ENCODE results near the gene ANKRD35.
"Not testable (repeated sequence)": the region's sequence is repeated elsewhere in the genome, so short reads cannot be mapped to it uniquely, and the experiment has no call there.

The ANKRD35 gene

GRCh38 chr1:145857170-145857569 is 28.5 kb downstream of the ANKRD35 start:
- DNase-seq, result no peak

GRCh38 chr1:145855426-145855948 is 30.2 kb downstream of the ANKRD35 start:
- DNase-seq, result no peak

DNA sequence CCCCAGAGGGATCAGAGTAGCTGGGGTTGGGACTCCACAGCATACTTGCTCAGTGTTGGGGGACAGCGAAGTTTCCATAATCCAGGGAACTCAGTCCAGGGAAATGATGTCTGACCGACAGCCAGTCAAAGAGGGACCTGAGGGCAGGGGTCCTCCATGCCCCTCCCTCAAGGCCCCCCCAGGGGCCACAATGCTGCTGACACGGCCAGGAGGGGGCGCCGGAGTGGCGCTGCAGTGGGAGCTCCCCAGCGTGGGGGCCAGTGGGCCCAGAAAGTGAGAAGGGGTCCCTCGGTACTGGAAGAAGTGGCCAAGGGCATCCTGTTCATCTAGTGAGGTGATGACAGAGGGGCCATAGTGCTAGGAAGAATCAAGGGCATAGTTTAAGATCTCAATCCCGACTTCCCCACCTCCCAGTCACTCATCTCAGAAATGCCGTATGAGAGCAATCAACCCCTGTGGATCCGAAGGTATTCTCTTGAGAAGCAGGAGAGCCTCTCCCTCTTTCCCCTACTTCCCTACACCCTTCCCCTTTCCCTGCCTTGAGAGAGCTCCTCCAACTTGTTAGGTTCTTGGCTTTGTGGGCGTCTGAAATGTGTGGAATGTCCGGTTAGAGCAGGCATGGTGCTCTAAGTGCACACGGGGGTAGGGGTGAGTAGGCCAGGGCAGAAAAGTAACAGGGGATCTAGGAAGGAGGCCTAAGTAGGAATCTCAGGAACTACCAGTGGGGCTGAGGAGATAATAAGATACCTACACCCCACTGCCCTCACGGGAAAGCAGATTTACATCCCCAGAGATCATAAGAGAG is 36.1 kb downstream of the ANKRD35 start:
- no peak for DNase-seq

- DNase-seq, result no peak
Observed at GRCh38 chr1:145847827-145848226, 37.8 kb downstream of the ANKRD35 start.

GRCh38 chr1:145846201-145846612 is 39.5 kb downstream of the ANKRD35 start:
- no peak for DNase-seq

DNA sequence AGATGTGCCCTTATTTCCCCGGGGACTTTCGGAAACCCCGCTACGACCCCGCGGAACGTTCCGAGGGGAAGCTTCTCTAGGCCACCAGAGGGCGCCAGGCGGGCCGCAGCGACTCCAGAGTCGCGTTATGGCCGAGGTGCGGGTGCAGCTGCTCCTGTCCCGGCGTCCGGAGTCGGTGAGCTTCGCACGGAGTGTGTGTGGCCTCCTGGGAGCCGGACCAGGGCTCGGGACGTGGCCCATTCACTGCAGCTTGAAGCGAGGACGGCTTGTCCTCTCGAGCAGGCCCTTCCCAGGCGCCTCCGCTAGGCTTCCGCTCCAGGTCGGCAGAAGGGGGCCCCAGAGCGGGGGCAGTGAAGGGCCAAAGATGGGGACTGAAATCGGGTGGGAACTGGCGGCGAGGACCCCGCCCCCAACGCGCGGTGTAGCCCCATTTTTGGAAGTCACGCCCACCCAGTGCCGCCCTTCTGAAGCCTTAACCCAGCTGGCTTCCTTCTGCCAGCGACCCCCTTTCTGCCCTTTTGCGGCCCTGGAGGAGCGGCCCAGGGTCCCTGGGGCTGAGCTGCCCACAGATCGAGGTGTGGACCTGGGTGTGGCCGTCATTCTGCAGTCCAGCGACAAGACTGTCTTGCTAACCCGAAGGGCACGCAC is 40.0 kb downstream of the ANKRD35 start, which contains the start of gene NUDT17:
NUDT17 (plus strand) TSS at position 117 of the 648 bp plus-strand sequence; CDS start at position 128, 11 bp downstream.
- DNase-seq, result peak; percentile 43

- peak; percentile 43 for DNase-seq
Observed at GRCh38 chr1:145845144-145845513, 40.5 kb downstream of the ANKRD35 start.

GRCh38 chr1:145843031-145843430 is 42.6 kb downstream of the ANKRD35 start:
- no peak for DNase-seq

- DNase-seq, result no peak
Observed at GRCh38 chr1:145837656-145838055, 48.0 kb downstream of the ANKRD35 start.

- not testable (repeated sequence) for DNase-seq
Observed at GRCh38 chr1:145830810-145831209, 54.9 kb downstream of the ANKRD35 start.

- no peak for DNase-seq
Observed at GRCh38 chr1:145828367-145829026, 57.2 kb downstream of the ANKRD35 start.

DNA sequence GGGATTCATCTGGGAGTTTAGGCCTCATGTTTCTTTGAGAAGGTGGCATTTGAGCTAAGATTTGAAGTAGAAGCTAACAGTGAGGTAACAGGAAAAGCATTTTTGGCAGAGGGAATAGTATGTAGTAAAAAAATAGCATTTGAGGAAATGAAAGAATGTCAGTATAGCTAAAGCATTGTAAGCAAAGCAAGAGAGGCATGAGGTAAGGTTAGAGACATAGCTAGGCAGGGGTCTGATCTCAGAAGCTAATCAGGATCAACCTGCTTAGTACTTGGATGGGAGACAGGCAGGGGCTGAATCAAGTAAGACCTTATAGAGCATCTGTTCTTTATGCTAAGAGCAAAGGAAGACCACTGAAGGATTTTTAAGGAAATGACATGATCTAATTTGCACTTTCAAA is 57.7 kb downstream of the ANKRD35 start:
- no peak for DNase-seq

- DNase-seq, result no peak
Observed at GRCh38 chr1:145826030-145826429, 59.6 kb downstream of the ANKRD35 start.

- no peak for DNase-seq
Observed at GRCh38 chr1:145824499-145824842, 61.2 kb downstream of the ANKRD35 start.

- DNase-seq, result peak; percentile 82
Observed at GRCh38 chr1:145823565-145824498, 61.8 kb downstream of the ANKRD35 start, which contains the start of the genes POLR3C and RNF115. POLR3C (plus strand) TSS chr1:145824200; CDS start chr1:145825777, 1,577 bp downstream. RNF115 (minus strand) TSS chr1:145824095; CDS start chr1:145823873, 222 bp downstream.

GRCh38 chr1:145822779-145823331 is 62.8 kb downstream of the ANKRD35 start:
- DNase-seq, result not testable (repeated sequence)

DNA sequence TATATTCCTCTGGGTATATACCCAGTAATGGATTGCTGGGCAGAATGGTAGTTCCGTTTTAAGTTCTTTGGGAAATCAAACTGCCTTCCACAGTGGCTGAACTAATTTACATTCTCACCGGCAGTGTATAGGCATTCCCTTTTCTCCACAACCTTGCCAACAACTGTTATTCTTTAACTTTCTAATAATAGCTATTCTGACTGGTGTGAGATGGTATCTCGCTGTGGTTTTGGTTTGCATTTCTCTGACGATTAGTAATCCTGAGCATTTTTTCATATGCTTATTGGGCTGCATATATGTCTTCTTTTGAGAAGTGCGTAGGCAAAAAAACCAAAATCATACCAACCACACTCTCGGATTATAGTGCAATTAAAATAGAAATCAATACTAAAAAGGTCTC is 67.6 kb downstream of the ANKRD35 start:
- not testable (repeated sequence) for DNase-seq

Measured in DMS 273 treated with DMSO at 0.1 percent for 48 hours (cell line).